Lung (tissue), 12 donors: ENCODE measurements around the gene ITGB1BP1. TPM values are rescaled to one million over a fixed set of nuclear protein-coding genes. Genes with fewer than 3 reads are reported as not detected.

Source experiments
- ATAC-seq: fragments of 200-7000 bp; cut with Tn5 transposase; one replicate; pipeline ENCODE4 v1.9.1; 2020; ENCODE audit warnings: moderate number of reproducible peaks; ENCODE audit not compliant: insufficient read depth, low FRiP score
- DNase-seq, 3 donors: peaks; one replicate each; pipeline ENCODE4 v3.0.0-alpha.2; 2013 to 2017
- H3K27ac ChIP-seq, 2 donors: one replicate each; pipeline ENCODE4 v1.5.1; 2013; ENCODE audit warnings: mild to moderate bottlenecking in 2 of 2, moderate library complexity in 2 of 2, control low read depth in 1 of 2, inconsistent platforms in 1 of 2, low read depth in 1 of 2, low read length in 1 of 2
- H3K27me3 ChIP-seq, 3 donors: one replicate each; pipeline ENCODE4 v1.5.1; 2013; ENCODE audit warnings: low read length in 2 of 3; ENCODE audit not compliant: control insufficient read depth in 3 of 3, insufficient read depth in 3 of 3
- H3K36me3 ChIP-seq, 4 donors: one replicate each; pipeline ENCODE4 v1.5.1; 2013; ENCODE audit warnings: low read length in 4 of 4, mild to moderate bottlenecking in 1 of 4, moderate library complexity in 1 of 4; ENCODE audit not compliant: control insufficient read depth in 4 of 4, insufficient read depth in 4 of 4
- H3K4me1 ChIP-seq, 5 donors: one replicate each; pipeline ENCODE4 v1.5.1; 2013; ENCODE audit warnings: low read length in 5 of 5, mild to moderate bottlenecking in 2 of 5, moderate library complexity in 1 of 5; ENCODE audit not compliant: control insufficient read depth in 5 of 5, insufficient read depth in 5 of 5
- H3K4me3 ChIP-seq: one replicate; pipeline ENCODE4 v1.5.1; 2013; ENCODE audit warnings: mild to moderate bottlenecking, control low read depth, moderate library complexity
- H3K9ac ChIP-seq, 2 donors: one replicate each; pipeline ENCODE4 v1.5.1; 2013; ENCODE audit warnings: low read length in 2 of 2, control low read depth in 1 of 2; ENCODE audit not compliant: insufficient read depth in 1 of 2
- H3K9me3 ChIP-seq, 4 donors: one replicate each; pipeline ENCODE4 v1.5.1; 2013; ENCODE audit warnings: low read length in 3 of 4, mild to moderate bottlenecking in 1 of 4, moderate library complexity in 1 of 4; ENCODE audit not compliant: control insufficient read depth in 4 of 4, insufficient read depth in 3 of 4
- whole genome bisulfite sequencing, 2 donors: extraction: QIAGEN DNeasy Blood & Tissue Kit; methylation state at CpG; one replicate each; pipeline ENCODE4 v1.1.7; 2013; 5-methylcytosine and 5-hydroxymethylcytosine counted together
- polyA plus RNA-seq, 2 donors: library from polyadenylated mRNA; stranded (reverse); fragments of 200-250 nt; gene quantifications; one replicate each; pipeline ENCODE4 v1.2.1, GENCODE V29; 2013
- total RNA-seq, 2 donors: library from RNA; depleted of rRNA in 1 of 2; stranded (reverse); fragments of >200 nt in 1 of 2; gene quantifications; one replicate each; pipeline ENCODE4 v1.2.1, GENCODE V29; 2014 to 2021
- TF ChIP-seq, protein P1 (sequence below): IDR thresholded peaks from 2 replicates; pipeline ENCODE4 v1.5.1; 2012; ENCODE audit warnings: mild to moderate bottlenecking; ENCODE audit errors: control extremely low read depth, extremely low read depth
- donor health status: control.
- donor health status: control.
- donor health status: Bipolar disorder and iron deficiency.
- donor health status: healthy.
- donor health status: DM: yes; HTN: yes; CAD: no.

The ITGB1BP1 gene
- total and polyA plus RNA-seq, 4 donors, result 32.4 to 100 (median 62.6) TPM

DNA sequence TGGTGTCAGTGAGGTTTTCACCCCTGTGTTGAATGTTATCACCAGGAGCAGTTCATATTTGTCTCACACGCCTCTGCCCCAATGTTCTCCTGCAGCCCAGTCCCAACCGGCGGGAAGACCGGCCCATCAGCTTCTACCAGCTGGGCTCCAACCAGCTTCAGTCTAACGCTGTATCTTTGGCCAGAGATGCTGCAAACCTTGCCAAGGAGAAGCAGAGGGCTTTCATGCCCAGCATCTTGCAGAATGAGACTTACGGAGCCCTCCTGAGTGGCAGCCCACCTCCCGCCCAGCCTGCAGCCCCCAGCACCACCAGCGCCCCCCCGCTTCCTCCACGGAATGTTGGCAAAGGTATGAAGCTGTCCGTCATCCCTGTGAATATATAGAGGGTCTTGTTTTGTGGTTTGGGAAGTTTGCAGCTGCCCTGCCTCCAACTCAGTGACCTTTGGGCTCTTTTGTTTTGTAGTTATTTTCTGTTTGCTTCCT, 35.1 kb downstream of the ITGB1BP1 start:
- Histone ChIP-seq H3K4me3 (no peak overlapping the region), H3K36me3 (peaks cover 0 to 28% (median 4%) of the 10 kb centered on the region in 4 donors), H3K27ac (no peak overlapping the region), H3K4me1 (peaks cover 0 to 5% (median 0%) of the 10 kb centered on the region in 5 donors), H3K9ac (no peak overlapping the region), H3K9me3 (no peaks in the 10 kb centered on the region), H3K27me3 (no peaks in the 10 kb centered on the region)
- no peak for DNase-seq
- ATAC-seq, result no peak
- WGBS, 2 donors, result 91 to 97% methylated on average over 11 of the region's 11 CpGs
- TF ChIP-seq, protein P1, sequence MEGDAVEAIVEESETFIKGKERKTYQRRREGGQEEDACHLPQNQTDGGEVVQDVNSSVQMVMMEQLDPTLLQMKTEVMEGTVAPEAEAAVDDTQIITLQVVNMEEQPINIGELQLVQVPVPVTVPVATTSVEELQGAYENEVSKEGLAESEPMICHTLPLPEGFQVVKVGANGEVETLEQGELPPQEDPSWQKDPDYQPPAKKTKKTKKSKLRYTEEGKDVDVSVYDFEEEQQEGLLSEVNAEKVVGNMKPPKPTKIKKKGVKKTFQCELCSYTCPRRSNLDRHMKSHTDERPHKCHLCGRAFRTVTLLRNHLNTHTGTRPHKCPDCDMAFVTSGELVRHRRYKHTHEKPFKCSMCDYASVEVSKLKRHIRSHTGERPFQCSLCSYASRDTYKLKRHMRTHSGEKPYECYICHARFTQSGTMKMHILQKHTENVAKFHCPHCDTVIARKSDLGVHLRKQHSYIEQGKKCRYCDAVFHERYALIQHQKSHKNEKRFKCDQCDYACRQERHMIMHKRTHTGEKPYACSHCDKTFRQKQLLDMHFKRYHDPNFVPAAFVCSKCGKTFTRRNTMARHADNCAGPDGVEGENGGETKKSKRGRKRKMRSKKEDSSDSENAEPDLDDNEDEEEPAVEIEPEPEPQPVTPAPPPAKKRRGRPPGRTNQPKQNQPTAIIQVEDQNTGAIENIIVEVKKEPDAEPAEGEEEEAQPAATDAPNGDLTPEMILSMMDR, result no peak

DNA sequence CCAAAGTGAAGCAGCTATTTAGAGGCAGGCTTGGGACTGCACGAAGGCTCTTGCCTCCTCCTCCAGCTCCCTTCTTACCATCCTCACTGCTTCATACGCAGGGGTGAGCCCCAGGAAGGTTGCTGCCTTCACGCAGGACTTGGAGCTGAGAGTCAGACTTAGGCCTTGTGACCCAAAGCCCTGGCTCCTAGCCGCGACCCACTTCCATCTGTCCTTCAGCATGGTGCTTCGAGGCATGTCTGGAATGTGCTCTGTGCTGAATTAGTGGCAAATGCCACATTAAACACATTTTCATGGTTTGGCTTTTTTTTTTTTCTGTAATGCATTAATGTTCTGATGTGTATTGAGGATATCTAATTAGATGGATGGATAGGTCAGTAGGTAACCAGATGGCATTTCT, 37.5 kb downstream of the ITGB1BP1 start:
- Histone ChIP-seq H3K9ac (no peak overlapping the region), H3K4me3 (no peak overlapping the region), H3K4me1 (peaks cover 0 to 8% (median 0%) of the 10 kb centered on the region in 5 donors), H3K36me3 (peaks cover 0 to 22% (median 6%) of the 10 kb centered on the region in 4 donors), H3K27ac (no peak overlapping the region), H3K9me3 (no peaks in the 10 kb centered on the region), H3K27me3 (no peaks in the 10 kb centered on the region)
- 88 to 93% methylated on average over 6 of the region's 6 CpGs for WGBS, 2 donors
- TF ChIP-seq, protein P1, result no peak
- DNase-seq (no peak), ATAC-seq (no peak)

DNA sequence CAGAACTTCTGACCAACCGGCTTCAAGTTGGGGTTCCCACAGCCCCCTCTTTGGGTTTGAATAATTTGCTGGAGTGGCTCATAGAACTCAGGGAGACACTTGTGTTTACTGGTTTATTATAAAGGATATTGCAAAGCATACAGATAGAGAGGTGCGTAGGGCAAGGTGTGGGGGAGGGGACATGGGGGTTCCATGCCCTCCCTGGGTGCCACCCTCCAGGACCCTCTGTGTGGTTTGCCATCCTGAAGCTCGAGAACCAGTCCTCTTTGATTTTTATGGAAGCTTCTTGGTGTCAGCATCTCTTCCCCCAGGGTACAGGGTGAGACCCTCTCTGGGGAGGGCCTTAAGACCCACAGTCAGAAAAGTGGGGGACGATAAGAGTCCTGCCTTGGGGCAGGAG, 38.8 kb downstream of the ITGB1BP1 start:
- Histone ChIP-seq H3K4me3 (no peak overlapping the region), H3K9ac (no peak overlapping the region), H3K27ac (no peak overlapping the region), H3K27me3 (no peaks in the 10 kb centered on the region), H3K4me1 (peaks cover 0 to 12% (median 0%) of the 10 kb centered on the region in 5 donors), H3K9me3 (no peaks in the 10 kb centered on the region), H3K36me3 (peaks cover 0 to 17% (median 6%) of the 10 kb centered on the region in 4 donors)
- 82 to 94% methylated on average over 4 of the region's 4 CpGs for WGBS, 2 donors
- no peak for DNase-seq
- no peak for ATAC-seq
- TF ChIP-seq, protein P1, result no peak
